SH-SY5Y (cell line): ENCODE data around the gene PANX2.

Source experiments
- GATA2 ChIP-seq: IDR thresholded peaks from 2 replicates; pipeline ENCODE4 v1.6.1; 2011; ENCODE audit warnings: mild to moderate bottlenecking, low read depth, low read length
- GATA3 ChIP-seq: IDR thresholded peaks from 2 replicates; pipeline ENCODE4 v1.6.1; 2011; ENCODE audit warnings: low read depth, mild to moderate bottlenecking, low read length, moderate library complexity

DNA sequence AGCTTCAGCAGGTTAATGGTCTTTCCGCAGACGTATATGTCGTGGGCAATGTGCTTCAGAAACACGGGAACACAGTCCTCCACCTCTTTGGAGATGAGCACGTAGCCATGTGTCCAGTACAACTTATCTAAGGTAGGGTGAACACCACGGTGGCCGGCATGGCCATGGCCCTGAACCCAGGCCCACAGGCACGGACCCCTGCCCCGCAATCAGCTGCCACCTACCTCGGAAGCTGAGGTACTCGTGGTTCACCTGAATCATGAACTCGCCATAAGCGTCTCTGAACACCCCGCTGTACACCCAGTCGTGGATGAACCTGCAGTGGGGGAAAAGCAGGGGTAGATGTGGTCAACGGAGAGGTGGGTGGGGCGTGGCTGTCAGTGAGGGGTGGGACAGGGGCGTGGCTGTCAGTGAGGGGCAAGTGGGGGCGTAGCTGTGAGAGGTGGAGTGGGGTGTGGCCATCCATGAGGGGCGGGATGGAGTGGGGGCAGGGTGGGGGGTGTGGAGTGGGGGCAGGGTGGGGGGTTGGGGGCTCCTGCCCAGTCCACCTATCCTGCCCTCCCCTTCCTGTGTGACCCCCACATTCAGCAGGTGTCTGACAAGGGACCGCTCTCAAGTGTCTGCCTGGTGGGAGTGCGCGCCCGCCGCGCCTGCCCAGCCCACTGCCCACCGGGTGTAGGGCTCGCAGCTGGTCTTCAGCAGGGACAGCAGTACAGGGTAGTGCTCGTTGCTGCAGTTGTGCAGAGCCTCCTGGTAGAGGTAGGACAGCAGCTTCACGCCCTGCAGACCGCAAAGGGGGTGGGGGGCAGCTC is 55.7 kb downstream of the PANX2 start:
- no peak for TF ChIP-seq GATA3
- no peak for TF ChIP-seq GATA2
